B cell (primary cell): Measurements from ENCODE around the gene JMJD8. TPM values are rescaled to one million over a fixed set of nuclear protein-coding genes. Genes with fewer than 3 reads are reported as not detected.

ENCODE experiments used
- ATAC-seq: fragments of 200-7000 bp; cut with Tn5 transposase; one replicate; pipeline ENCODE4 v1.10.0; 2021; ENCODE audit warnings: low read depth, mild to moderate bottlenecking, moderate number of reproducible peaks, moderate library complexity
- CTCF ChIA-PET: fragments of 350-600 bp; sonication (Branson Sonifier 250); formaldehyde crosslinking; loops from one replicate; lab custom pipeline; 2021; ENCODE audit warnings: antibody characterized with exemption, inconsistent platforms; lab: Charles Lee
- POLR2A ChIA-PET: fragments of 350-600 bp; sonication (Branson Sonifier 250); formaldehyde crosslinking; loops from one replicate; lab custom pipeline; 2021; ENCODE audit warnings: antibody characterized with exemption; lab: Charles Lee
- DNase-seq: peaks from one replicate; pipeline ENCODE4 v3.0.0; 2013
- H2AFZ ChIP-seq: 2 replicates; pipeline ENCODE4 v1.6.1; 2012; ENCODE audit warnings: mild to moderate bottlenecking, low read depth, low read length; ENCODE audit not compliant: insufficient read depth, poor library complexity, severe bottlenecking
- H3K27ac ChIP-seq, 2 donors: 1 replicate in 1 of 2; 2 replicates in 1 of 2; pipeline ENCODE4 v1.5.1; 2012 to 2013; ENCODE audit warnings: low read length in 2 of 2, mild to moderate bottlenecking in 2 of 2, moderate library complexity in 1 of 2
- H3K27me3 ChIP-seq, 4 experiments: fragments of 200-600 bp in 1 of 4; sonication (generic) in 1 of 4; replicated peaks in 1 of 4; 1 replicate in 2 of 4; 2 replicates in 2 of 4; pipeline versions ENCODE4 v1.6.1 to v1.7.0; 2013 to 2016; ENCODE audit warnings: low read length in 3 of 4, mild to moderate bottlenecking in 2 of 4, mixed read lengths in 1 of 4, moderate library complexity in 1 of 4; ENCODE audit not compliant: insufficient read depth in 4 of 4, control insufficient read depth in 3 of 4; ENCODE audit errors: control extremely low read depth in 1 of 4
- H3K36me3 ChIP-seq, 2 experiments: replicated peaks in 1 of 2; 1 replicate in 1 of 2; 2 replicates in 1 of 2; pipeline versions ENCODE4 v1.6.1 to v1.7.1; 2013; ENCODE audit warnings: low read length in 1 of 2; ENCODE audit not compliant: insufficient read depth in 2 of 2, control insufficient read depth in 1 of 2; ENCODE audit errors: control extremely low read depth in 1 of 2, extremely low read depth in 1 of 2
- H3K4me1 ChIP-seq, 2 donors: fragments of 200-600 bp in 1 of 2; sonication (generic) in 1 of 2; 1 replicate in 1 of 2; 2 replicates in 1 of 2; pipeline versions ENCODE4 v1.5.1 to v1.6.1; 2013 to 2017; ENCODE audit warnings: low read length in 2 of 2; ENCODE audit not compliant: control insufficient read depth in 2 of 2, insufficient read depth in 2 of 2
- H3K4me2 ChIP-seq: replicated peaks from 2 replicates; pipeline ENCODE3; 2012; ENCODE audit warnings: mild to moderate bottlenecking, low read depth, low read length; ENCODE audit not compliant: poor library complexity, severe bottlenecking
- H3K4me3 ChIP-seq, 5 experiments: fragments of 200-600 bp in 1 of 5; sonication (generic) in 1 of 5; 1 replicate in 3 of 5; 2 replicates in 2 of 5; pipeline versions ENCODE4 v1.5.1 to v1.7.0; 2011 to 2016; ENCODE audit warnings: low read length in 4 of 5, mild to moderate bottlenecking in 4 of 5, low read depth in 2 of 5, control low read depth in 1 of 5, moderate library complexity in 1 of 5; ENCODE audit not compliant: insufficient read depth in 1 of 5; ENCODE audit errors: control extremely low read depth in 1 of 5, extremely low read depth in 1 of 5
- H3K79me2 ChIP-seq: fragments of 200-600 bp; sonication (generic); one replicate; pipeline ENCODE4 v1.6.0; 2016; ENCODE audit warnings: low read length; ENCODE audit not compliant: control insufficient read depth, insufficient read depth
- H3K9ac ChIP-seq: fragments of 200-600 bp; sonication (generic); 2 replicates; pipeline ENCODE4 v1.6.1; 2017; ENCODE audit warnings: mild to moderate bottlenecking, low read length, moderate library complexity
- H3K9me3 ChIP-seq, 3 donors: one replicate each; pipeline versions ENCODE4 v1.6.1 to v1.7.1; 2013; ENCODE audit warnings: low read length in 2 of 3; ENCODE audit not compliant: control insufficient read depth in 2 of 3, insufficient read depth in 1 of 3; ENCODE audit errors: control extremely low read depth in 1 of 3
- H4K20me1 ChIP-seq: 2 replicates; pipeline ENCODE4 v1.6.0; 2012; ENCODE audit warnings: mild to moderate bottlenecking, low read length; ENCODE audit not compliant: insufficient read depth, control insufficient read depth, poor library complexity, severe bottlenecking
- H3K27ac Mint-ChIP-seq: one replicate; pipeline ENCODE4 v1.8.0; 2021; ENCODE audit warnings: mixed read lengths
- H3K27me3 Mint-ChIP-seq: one replicate; pipeline ENCODE4 v1.8.0; 2021; ENCODE audit warnings: mixed read lengths
- H3K4me1 Mint-ChIP-seq: one replicate; pipeline ENCODE4 v1.8.0; 2021; ENCODE audit warnings: mixed read lengths
- H3K4me3 Mint-ChIP-seq: one replicate; pipeline ENCODE4 v1.8.0; 2021; ENCODE audit warnings: mixed read lengths
- H3K9me3 Mint-ChIP-seq: one replicate; pipeline ENCODE4 v1.8.0; 2022; ENCODE audit warnings: mixed read lengths; ENCODE audit not compliant: insufficient read depth
- CTCF ChIP-seq: fragments of 200-600 bp; IDR thresholded peaks from one replicate; pipeline ENCODE4 v1.8.0; 2022; ENCODE audit warnings: antibody characterized with exemption, mild to moderate bottlenecking
- EZH2 ChIP-seq: IDR thresholded peaks from 2 replicates; pipeline ENCODE4 v1.6.1; 2012; ENCODE audit warnings: borderline replicate concordance, low read depth, mild to moderate bottlenecking, moderate library complexity, low read length; ENCODE audit not compliant: insufficient read depth, poor library complexity, severe bottlenecking
- WGBS: methylation state at CpG from one replicate; pipeline ENCODE4 v1.1.5; 2013; ENCODE audit warnings: missing lambda C conversion rate; ENCODE audit not compliant: insufficient coverage; 5-methylcytosine and 5-hydroxymethylcytosine counted together
- intact Hi-C: fragments of 100-400 bp; cut with micrococcal nuclease; formaldehyde crosslinking; loops from one replicate; pipeline ENCODE4 v1.10.0; 2022
- polyA plus RNA-seq: library from polyadenylated mRNA; depleted of rRNA; stranded (reverse); fragments of >200 nt; gene quantifications from 2 replicates; pipeline ENCODE4 v1.2.3, GENCODE V29; 2012
- total RNA-seq, 2 donors: library from RNA; stranded (reverse); fragments of 120-200 nt in 1 of 2; gene quantifications; 1 replicate in 1 of 2; 2 replicates in 1 of 2; pipeline versions ENCODE4 v1.2.3 to v1.2.4, GENCODE V29; 2013 to 2022

Gene JMJD8
- total and polyA plus RNA-seq, 2 donors (not counting 1 experiment from before 2014, with no cell fraction given), result 46.3 to 69.3 TPM

- peak; percentile 64 for ATAC-seq
- no peak overlapping the region for H3K27ac Mint-ChIP-seq
- H3K4me1 Mint-ChIP-seq, result peaks cover 4% of the 10 kb centered on the region
- Histone ChIP-seq H2AFZ (no peak overlapping the region), H3K4me1 (peaks cover 14 to 20% of the 10 kb centered on the region in 2 donors), H3K9ac (no peak overlapping the region), H3K79me2 (no peaks in the 10 kb centered on the region), H3K4me3 (no peak overlapping the region), H4K20me1 (peaks cover 5% of the 10 kb centered on the region), H3K27ac (no peak overlapping the region), H3K36me3 (no peaks in the 10 kb centered on the region), H3K9me3 (peaks cover 0 to 20% (median 0%) of the 10 kb centered on the region in 3 donors), H3K27me3 (peaks cover 0 to 73% (median 33%) of the 10 kb centered on the region in 4 experiments), H3K4me2 (no peak overlapping the region)
- no peak overlapping the region for H3K4me3 Mint-ChIP-seq
- peak; percentile 84 for DNase-seq
- ChIA-PET CTCF (interaction anchor here (0.6 to 7.6 kb wide), 21 partner anchors 9 to 392 kb away, joined by 3 to 94 read pairs (median 4); partner anchors contain the start of genes ANTKMT, CHTF18, CIAO3 and RPUSD1), POLR2A (no interaction called here)
- TF ChIP-seq EZH2, result no peak
- TF ChIP-seq CTCF, result peak; percentile 98
- WGBS, result 11% methylated on average over 9 of the region's 25 CpGs
- intact Hi-C loops, result loop anchor here (1.0 to 2.0 kb wide), 3 partner anchors 30 to 391 kb away; no protein-coding TSS in a partner anchor
- no peaks in the 10 kb centered on the region for H3K9me3 Mint-ChIP-seq
- H3K27me3 Mint-ChIP-seq, result peaks cover 26% of the 10 kb centered on the region
Measured at GRCh38 chr16:711548-712320, 27.6 kb upstream of the JMJD8 start.

- Mint-ChIP-seq H3K27ac (no peak overlapping the region), H3K9me3 (no peaks in the 10 kb centered on the region), H3K27me3 (peaks cover 26% of the 10 kb centered on the region), H3K4me3 (no peak overlapping the region), H3K4me1 (peaks cover 4% of the 10 kb centered on the region)
- H3K9me3 ChIP-seq, result peaks cover 0 to 19% (median 0%) of the 10 kb centered on the region in 3 donors
- H4K20me1 ChIP-seq, result peaks cover under 1% of the 10 kb centered on the region
- TF ChIP-seq EZH2 (no peak), CTCF (no peak)
- H3K36me3 ChIP-seq, result no peaks in the 10 kb centered on the region
- no peak for ATAC-seq
- intact Hi-C loops, result loop anchor here (1.0 to 2.0 kb wide), 3 partner anchors 30 to 392 kb away; no protein-coding TSS in a partner anchor
- no peaks in the 10 kb centered on the region for H3K79me2 ChIP-seq
- ChIA-PET POLR2A (no interaction called here), CTCF (interaction anchor here (1.5 to 7.6 kb wide), 3 partner anchors 10 to 74 kb away, joined by 5 to 94 read pairs (median 9); partner anchors contain the start of genes ANTKMT, CHTF18 and RPUSD1)
- peaks cover 16 to 20% of the 10 kb centered on the region in 2 donors for H3K4me1 ChIP-seq
- H3K4me2 ChIP-seq, result no peak overlapping the region
- H3K9ac ChIP-seq, result no peak overlapping the region
- H3K27me3 ChIP-seq, result peaks cover 0 to 73% (median 34%) of the 10 kb centered on the region in 4 experiments
- no peak for DNase-seq
- no peak overlapping the region for H2AFZ ChIP-seq
- no peak overlapping the region for H3K4me3 ChIP-seq
- WGBS, result 77% methylated on average over 12 of the region's 12 CpGs
- H3K27ac ChIP-seq, result no peak overlapping the region
Measured at GRCh38 chr16:711084-711483, 26.9 kb upstream of the JMJD8 start.
